ENCODE results near the gene MT4. TPM values are rescaled to one million over a fixed set of nuclear protein-coding genes. Genes with fewer than 3 reads are reported as not detected.

Gene MT4
- total RNA-seq, result not detected
- long read RNA-seq, result 0 reads

DNA sequence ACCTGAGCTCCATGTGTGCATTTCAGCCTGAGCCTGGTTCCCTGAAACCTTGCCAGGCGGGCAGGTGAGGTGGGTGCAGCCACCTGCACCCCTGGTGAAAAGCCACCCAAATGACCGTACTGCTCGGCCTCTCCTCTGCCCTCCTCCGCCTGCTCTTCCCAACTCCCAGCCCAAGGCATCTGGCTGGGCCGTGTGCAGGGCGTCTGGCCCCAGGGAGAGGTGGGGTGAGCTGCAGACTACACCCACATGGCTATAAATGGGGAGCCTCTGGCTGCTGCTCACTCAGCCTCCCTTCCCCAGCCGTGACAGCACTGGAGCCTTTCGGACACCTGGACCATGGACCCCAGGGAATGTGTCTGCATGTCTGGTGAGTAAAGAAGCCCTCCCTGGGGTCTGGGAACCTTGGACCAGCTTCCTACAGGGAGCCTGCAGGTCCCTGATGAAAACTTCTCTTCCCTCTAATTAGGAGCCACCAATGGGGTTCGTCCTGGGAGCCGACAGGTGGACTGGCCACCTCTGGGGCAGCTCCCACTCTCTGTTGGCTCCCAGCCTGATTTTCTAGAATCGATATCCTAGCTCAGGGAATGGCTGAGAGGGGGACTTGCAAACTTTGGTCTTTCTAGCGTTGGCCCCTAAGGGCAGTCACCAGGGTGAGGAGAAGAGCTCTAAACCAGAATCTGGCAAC is at the start of gene MT4:
Gene MT4, plus strand, starts transcription at position 281 of the 685 bp plus-strand sequence. Its CDS starts 56 bp downstream, at position 337.
- no peak for ATAC-seq
- intact Hi-C loops (cut with DNase I), result no loop called here
- no peak for DNase-seq

DNA sequence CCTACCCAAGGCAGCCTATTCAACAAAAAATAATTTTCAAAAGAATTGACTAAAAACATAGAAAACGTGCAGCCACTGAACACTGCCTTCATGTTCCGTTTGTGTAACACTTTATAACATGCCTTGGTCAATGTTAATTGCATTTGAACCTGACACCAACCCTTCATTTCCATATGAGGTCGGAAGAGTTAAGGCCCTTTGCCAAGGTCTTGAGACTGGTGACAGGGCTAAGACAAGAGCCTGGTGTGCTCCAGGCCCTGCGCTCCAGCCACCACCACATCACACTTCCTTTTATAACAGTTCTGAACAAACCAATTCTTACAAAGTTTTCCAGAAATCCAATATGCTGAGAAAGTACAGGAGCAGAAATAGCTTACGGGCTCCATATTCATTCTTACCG is 49.2 kb upstream of the MT4 start:
- DNase-seq (no peak), ATAC-seq (no peak)
- intact Hi-C loops (cut with DNase I), result loop anchor here (2.0 to 10.0 kb wide), 3 partner anchors 87 to 185 kb away; no protein-coding TSS in a partner anchor

DNA sequence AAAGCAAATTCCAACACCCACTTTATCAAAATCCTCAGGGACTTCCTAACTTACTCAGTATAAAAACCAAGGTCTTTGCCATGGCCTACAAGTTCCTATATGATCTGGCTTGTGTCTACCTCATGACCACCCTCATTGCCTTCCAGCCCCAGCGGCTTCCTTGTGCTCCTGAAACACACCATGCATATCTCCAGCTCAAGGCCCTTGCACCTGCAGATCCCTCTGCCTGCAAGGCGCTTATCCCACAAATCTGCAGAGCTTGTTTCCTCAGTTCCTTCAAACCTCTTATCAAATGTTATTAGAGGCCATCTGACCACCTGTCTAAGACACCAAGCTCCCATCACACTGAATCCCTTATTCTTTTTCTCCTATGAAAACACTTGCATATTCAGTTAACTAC is 47.7 kb upstream of the MT4 start:
- no peak for DNase-seq
- intact Hi-C loops (cut with DNase I), result loop anchor here (5.0 to 10.0 kb wide), 2 partner anchors 85 to 178 kb away; no protein-coding TSS in a partner anchor
- ATAC-seq, result no peak

DNA sequence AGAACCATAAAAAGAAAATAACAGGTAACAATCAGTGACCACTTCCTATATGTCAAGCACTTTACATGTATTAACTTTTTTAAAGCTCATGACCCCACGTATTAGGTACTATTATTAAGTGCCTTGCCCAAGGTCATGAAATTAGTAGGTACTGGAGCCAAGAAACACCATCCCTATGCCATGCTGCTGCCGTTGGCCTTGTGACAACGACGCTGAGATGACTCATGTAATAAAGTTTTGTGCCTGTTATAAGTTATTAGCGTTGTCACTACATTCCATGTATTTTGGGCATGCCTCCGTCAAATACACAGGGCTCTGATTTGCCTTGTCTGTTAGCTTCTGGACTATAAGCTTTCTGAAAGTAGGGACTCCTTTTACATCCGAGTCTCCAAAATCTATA is 46.4 kb upstream of the MT4 start:
- ATAC-seq (no peak), DNase-seq (no peak)
- intact Hi-C loops (cut with DNase I), result loop anchor here (5.0 to 10.0 kb wide), 2 partner anchors 84 to 176 kb away; no protein-coding TSS in a partner anchor

DNA sequence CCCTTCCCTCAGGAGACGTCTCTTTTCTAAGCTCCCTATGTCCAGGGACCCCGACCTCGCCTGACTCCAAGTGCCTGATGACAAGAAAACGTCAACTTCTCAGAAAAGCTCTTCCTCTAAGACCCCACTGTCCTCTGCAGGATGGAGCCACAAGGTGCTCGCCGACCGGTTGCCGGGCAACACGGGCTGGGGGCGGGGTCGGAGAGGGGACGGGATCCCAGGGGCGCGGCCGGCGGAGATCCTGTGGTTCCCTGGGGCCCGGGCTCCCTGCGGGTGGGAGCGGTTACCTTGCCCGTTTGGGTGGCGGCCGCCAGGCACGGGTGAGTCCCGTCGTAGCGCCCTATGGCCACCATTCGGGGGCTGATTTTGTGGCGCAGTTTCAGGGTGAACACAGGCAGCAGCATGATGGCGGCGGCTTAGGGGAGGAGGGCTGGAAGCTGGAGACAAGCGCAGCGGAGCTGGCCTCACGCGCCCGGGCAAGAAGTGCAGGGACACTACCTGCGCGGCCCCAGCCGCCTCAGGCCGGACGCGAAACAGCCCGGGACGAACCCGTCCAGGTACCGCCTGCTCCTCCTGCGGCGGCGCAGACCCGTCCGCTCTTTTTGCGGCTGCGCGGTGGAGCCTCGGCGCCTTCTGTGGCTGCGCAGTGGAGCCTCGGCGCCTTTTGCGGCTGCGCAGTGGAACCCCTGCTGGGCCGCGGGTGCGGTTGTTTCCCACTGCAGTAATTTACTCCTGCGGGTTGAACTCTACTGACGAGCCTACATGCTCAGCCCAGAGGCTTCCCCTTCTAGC is 45.2 kb upstream of the MT4 start, which contains the start of gene BBS2:
Gene BBS2, minus strand, starts transcription at position 566 of the 792 bp plus-strand sequence. Its CDS starts 162 bp downstream, at position 404.
- intact Hi-C loops (cut with DNase I), result loop anchor here (5.0 to 10.0 kb wide), 2 partner anchors 83 to 175 kb away; no protein-coding TSS in a partner anchor
- ATAC-seq (peak; percentile 97), DNase-seq (peak; percentile 94)

DNA sequence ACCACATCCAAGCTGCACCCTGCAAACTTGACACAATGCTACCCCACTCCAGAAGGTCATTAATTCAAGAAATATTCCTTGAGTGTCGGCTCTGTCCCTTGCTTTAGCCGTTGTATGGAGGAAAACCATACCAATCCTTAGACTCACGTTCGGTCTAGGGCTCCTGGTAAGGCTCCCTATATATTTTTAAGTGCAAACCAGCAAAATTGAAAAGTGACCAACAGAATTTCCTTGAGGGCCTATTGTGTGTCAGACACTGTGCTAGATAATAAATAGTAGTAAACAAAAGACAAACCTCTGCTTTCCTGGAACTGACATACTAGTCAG is 44.7 kb upstream of the MT4 start:
- ATAC-seq (no peak), DNase-seq (no peak)
- intact Hi-C loops (cut with DNase I), result no loop called here

DNA sequence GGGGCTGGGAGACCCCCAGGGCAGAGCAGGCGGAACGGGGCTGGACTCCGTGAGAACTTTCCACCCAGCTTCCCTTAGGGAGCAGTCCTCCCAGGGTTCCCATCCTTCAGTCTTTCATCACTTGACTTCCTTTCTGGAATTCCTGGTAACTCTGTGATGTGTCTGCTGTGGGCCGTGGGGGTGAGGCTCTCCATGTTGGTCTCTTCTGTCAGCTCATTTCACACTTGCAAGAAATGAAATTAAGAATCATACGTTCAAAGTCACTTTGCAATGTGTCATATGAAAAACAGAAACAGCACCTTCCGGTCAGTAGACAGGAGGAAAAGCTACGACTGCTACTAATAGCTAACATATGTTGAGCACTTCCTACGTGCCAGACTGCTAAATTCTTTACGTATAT is 39.6 kb upstream of the MT4 start:
- no peak for ATAC-seq
- intact Hi-C loops (cut with DNase I), result no loop called here
- DNase-seq, result no peak

DNA sequence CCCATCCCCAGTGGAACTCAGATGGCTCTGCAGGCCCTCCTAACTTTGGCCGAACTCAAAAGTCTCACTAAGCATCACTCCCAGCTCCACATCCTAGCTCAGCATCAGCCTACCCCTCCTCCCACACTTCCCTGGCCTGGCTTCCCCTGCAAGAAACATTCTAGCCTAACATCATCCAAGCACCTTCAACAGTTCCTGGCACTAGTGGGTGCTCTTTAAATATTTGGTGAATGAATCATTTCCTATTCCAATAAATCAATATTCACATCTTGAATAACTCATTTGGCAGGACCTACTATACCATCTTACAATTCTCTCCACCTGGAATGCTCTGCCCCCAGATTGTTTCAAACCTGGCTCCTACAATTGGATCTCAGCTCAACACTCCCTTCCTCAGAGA is 34.0 kb upstream of the MT4 start:
- ATAC-seq (no peak), DNase-seq (no peak)
- intact Hi-C loops (cut with DNase I), result no loop called here

DNA sequence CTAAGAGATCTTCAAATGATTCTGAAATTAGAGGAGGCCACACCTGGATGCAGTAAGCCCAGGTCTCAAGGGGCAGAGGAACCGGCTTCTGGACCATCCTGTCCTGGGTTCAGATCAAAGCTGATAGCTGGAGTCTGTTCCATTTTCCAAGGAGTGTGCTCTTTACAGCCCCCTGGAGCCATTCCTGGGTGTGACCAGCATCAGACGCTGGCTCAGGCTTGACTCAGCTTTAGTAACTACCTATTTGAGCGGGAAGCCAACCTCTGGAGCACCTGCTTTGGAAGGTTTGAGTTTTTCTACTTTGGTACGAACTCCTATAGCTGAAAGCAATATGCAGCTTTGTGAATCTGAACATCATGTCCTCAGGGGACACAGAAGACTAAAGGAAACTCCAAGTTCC is 32.2 kb upstream of the MT4 start:
- intact Hi-C loops (cut with DNase I), result no loop called here
- DNase-seq (no peak), ATAC-seq (no peak)

DNA sequence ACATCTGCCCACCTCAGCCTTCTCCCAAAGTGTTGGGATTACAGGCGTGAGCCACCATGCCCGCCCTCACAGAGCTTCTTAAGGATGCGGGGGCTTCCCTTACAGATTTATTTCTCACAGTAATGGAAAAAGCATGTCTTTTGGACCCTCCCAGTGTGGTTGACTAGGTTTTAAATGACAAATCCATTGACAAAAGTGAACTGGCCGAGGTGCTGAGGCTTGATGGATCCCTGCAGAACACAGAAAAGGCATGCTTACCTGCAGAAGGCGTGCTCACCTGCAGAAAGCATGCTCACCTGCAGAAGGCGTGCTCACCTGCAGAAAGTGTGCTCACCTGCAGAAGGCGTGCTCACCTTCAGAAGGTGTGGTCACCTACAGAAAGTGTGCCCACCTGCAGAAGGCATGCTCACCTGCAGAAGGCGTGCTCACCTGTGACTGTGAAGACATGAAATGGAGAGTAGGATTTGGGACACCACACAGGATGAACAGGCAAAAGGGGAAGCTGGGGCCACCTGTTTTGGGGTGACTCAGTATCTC is 30.0 kb upstream of the MT4 start:
- no peak for DNase-seq
- no peak for ATAC-seq
- intact Hi-C loops (cut with DNase I), result no loop called here

DNA sequence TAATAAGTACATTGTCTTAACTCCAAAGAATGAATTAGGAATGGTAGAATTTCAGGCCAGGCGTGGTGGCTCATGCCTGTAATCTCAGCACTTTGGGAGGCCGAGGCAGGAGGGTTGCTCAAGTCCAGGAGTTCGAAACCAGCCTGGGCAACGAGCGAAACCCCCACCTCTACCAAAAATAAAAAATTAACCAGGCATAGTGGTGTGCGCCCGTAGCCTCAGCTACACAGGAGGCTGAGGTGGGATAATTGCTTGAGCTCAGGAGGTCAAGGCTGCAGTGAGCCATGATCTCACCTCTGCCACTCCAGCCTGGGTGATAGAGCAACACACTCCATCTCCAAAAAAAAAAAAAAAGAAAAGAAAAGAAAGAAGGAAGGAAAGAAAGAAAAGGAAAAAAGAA is 26.5 kb upstream of the MT4 start:
- DNase-seq (no peak), ATAC-seq (no peak)
- intact Hi-C loops (cut with DNase I), result no loop called here

DNA sequence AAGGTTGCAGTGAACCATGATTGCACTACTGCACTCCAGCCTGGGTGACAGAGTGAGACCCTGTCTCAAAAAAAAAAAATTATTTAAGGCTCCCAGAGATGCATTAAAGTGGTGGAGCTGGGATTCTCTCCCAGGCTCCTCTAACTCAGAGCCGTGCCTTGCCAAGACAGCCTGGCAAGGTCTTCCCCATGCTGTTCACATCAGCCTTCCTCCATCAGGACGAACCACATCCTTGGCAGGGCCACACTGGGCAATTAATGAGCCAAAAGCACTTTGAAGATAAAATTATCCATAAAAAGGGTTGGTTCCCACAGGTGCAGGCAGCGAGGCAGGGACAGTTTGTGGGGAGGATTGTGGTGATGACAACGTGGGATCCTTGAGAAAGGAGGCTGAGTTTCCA is 25.2 kb upstream of the MT4 start:
- peak; percentile 14 to 54 for ATAC-seq
- DNase-seq, result no peak
- intact Hi-C loops (cut with DNase I), result no loop called here

DNA sequence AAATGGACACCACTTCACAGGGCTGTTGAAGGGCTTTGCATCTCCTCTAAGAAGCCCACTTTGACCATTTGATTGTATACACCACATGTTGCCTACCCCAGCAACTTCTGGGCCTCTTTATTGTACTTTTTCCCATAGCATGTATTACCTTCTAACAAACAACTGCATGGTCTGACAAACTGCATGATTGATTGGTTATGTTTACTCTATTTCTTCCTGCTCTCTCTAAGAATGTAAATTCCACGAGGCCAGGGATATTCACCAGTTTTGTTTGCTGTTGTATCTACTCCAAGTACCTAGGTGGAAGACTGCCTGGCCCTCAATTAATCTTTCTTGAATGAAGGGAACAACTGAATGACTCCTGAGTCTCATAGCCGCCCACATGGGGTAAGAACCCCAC is 22.8 kb upstream of the MT4 start:
- intact Hi-C loops (cut with DNase I), result no loop called here
- ATAC-seq, result no peak
- no peak for DNase-seq

DNA sequence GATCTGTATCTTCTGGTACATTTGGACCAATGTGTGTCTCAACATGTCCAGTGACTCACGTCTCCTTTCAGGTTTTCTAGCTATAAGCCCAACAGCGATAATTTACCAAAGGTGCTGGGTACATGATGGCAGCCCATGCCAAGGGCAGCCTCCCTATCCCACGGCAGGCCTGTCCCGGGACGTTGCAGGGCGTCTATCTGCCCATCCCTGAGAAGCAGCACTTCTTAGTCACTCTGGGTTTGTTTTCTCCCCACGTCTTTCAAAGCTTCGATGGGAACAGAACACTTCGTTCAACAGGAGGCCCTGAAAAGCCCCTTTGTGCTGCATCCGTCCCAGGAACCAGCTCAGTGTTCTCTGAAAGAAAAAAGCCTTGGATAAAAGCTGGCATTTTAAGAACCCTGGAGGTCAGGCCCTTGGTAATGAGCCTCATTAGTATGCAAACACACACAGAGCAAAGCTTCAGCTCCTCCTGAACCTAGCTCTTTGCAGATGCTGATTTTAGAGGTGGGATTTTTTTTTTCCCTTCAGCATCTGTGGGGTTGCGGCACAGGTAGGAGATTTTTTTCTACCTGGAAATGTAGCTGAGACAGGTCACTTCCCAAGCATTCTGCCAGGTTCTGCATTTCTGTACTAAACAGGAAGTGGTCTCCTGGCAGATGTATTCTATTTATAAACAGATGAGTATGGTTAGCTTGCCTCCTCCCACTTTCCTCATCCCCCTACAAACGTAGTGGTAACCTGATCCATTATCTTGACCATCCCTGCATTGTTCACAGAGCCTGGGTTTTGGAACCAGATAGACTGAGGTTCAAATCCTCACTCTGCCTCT is 17.5 kb upstream of the MT4 start:
- ATAC-seq (peak in 1 of 2 donors; percentile 37), DNase-seq (no peak)
- intact Hi-C loops (cut with DNase I), result no loop called here

DNA sequence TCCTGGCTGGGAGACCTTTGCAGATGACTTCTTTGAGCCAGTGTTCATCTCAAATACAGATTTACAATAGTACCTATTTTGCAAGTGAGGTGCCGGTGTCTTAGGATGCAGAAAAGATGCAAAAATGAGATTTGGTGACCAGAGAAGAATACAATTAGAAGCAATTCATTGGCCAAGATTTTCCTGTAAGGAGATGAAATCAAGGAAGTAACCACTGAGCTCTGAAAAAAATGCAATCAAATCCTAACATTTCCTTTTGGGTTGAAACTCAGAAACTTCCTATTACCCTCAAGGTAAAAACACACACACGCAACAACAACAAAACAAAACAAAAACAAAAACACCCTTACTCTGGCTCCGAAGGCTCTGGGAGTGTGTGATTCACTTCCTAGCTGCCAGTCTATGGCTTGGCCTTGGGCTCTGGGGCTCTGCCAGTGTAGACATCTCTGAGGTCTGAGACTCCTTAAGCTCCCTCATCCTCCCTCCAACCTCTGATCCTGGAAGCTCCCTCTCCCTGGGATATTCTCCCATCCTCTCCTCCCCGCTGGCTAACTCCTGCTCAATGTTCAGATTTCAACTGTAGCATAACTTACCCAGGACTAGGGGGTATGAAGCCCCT is 16.8 kb upstream of the MT4 start:
- intact Hi-C loops (cut with DNase I), result no loop called here
- DNase-seq (no peak), ATAC-seq (no peak)

DNA sequence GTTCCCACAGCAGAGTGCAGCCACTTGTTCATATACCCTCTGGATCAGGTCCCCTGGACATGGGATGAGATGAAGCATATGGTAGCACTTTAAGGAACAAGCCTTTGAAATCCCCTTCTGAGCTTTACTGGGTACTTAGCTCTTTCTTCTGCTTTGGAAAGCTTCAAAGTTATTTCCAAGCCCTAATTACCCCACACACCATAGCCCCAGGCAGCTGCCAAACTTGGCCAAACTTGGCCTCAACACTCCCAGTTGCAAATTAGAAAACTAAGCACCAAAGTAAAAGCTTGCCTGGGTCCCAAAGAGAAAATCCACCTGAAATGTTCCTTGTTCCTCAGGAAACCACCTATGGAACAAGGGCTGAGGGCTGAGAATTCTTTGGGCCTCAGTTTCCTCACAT is 15.7 kb upstream of the MT4 start:
- intact Hi-C loops (cut with DNase I), result no loop called here
- DNase-seq, result no peak
- no peak for ATAC-seq

DNA sequence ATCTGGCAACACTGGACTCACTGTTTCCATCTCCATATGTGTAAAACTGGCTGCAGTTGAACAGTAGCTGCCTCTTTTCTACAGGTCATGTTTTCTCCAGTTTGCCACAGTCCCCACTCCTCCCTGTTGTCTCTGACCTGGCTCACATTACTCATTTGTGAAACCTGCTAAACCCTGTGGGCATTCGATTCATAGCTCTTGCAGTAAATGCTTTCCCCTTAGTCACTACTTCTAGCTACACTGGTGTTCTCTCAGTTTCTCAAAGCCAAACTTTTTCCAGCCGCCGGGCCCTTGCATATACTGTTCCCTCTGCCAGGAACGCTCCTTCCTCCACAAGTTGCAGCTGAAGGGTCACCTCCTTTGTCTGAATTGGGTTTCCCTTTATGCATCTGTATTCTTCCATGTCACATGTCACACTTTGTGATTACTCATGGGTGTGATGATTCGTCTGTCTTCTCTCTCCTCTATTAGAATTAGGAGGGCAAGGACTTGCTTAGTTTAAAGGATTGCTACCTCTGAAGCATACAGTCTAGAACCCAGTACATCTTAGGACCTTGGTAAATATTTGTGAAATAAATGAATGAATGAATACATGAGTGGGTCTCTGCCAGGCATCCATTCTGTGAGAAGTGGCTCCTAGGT is 15.0 kb upstream of the MT4 start:
- no peak for DNase-seq
- ATAC-seq, result no peak
- intact Hi-C loops (cut with DNase I), result no loop called here

All from left cardiac atrium (tissue), 4 donors.